Measurements from ENCODE around the gene VSTM1.

GRCh38 chr19:54029301-54029700 is 34.4 kb downstream of the VSTM1 start:
- TF ChIP-seq CTCF (IDR thresholded peaks at IDR 0.05), result no peak
- TF ChIP-seq POLR2AphosphoS5 (IDR thresholded peaks at IDR 0.05), result no peak
- no peak for TF ChIP-seq POLR2A (IDR thresholded peaks at IDR 0.05; ENCODE audit: low read depth)
- TF ChIP-seq EP300 (IDR thresholded peaks at IDR 0.05), result no peak

Measured in esophagus muscularis mucosa (tissue), 4 donors.